SK-N-SH (cell line): ENCODE measurements around the gene PCDHGB1. TPM values are rescaled to one million over a fixed set of nuclear protein-coding genes. Genes with fewer than 3 reads are reported as not detected.

Experiments
- CTCF ChIA-PET: fragments of 300-600, 350-600 bp; formaldehyde crosslinking; extraction: SDS; loops from one replicate; lab custom pipeline; 2021; lab: Yijun Ruan, JAX
- POLR2A ChIA-PET: fragments of 350-600 bp; sonication (Branson Sonifier 250); formaldehyde crosslinking; extraction: SDS; loops from one replicate; lab custom pipeline; 2020; ENCODE audit warnings: antibody characterized with exemption, inconsistent platforms; lab: Yijun Ruan, JAX
- DNase-seq: peaks from one replicate; pipeline ENCODE4 v3.0.0; 2012
- H2AFZ ChIP-seq: fragments of 200-600 bp; sonication (generic); 2 replicates; pipeline ENCODE4 v1.8.1; 2016; ENCODE audit warnings: antibody characterized with exemption, mild to moderate bottlenecking, low read depth
- H3F3A ChIP-seq: fragments of 200-600 bp; sonication (generic); replicated peaks from 2 replicates; pipeline ENCODE3; 2016; ENCODE audit warnings: antibody characterized with exemption, mild to moderate bottlenecking; ENCODE audit not compliant: insufficient read depth
- H3K27ac ChIP-seq, 2 experiments: fragments of 200-500 bp in 1 of 2; fragments of 200-600 bp in 1 of 2; sonication (Bioruptor generic) in 1 of 2; sonication (generic), shearing (Covaris generic) in 1 of 2; 2 replicates each; pipeline versions ENCODE4 v1.5.1 to v1.6.1; 2014 to 2016; ENCODE audit warnings: low read depth in 2 of 2, inconsistent platforms in 1 of 2, low read length in 1 of 2, mild to moderate bottlenecking in 1 of 2, mixed read lengths in 1 of 2
- H3K27me3 ChIP-seq: fragments of 200-600 bp; sonication (generic), shearing (Covaris generic); 2 replicates; pipeline ENCODE4 v1.6.1; 2016; ENCODE audit warnings: mixed run types; ENCODE audit not compliant: insufficient read depth
- H3K36me3 ChIP-seq, 2 experiments: fragments of 200-500 bp in 1 of 2; fragments of 200-600 bp in 1 of 2; sonication (Bioruptor generic) in 1 of 2; sonication (generic) in 1 of 2; replicated peaks in 1 of 2; 2 replicates each; pipeline versions ENCODE3 to v1.5.1; 2014 to 2016; ENCODE audit warnings: low read length in 1 of 2, mild to moderate bottlenecking in 1 of 2; ENCODE audit not compliant: insufficient read depth in 2 of 2, control insufficient read depth in 1 of 2
- H3K4me1 ChIP-seq, 2 experiments: fragments of 200-500 bp in 1 of 2; fragments of 200-600 bp in 1 of 2; sonication (Bioruptor generic) in 1 of 2; sonication (generic), shearing (Covaris generic) in 1 of 2; 2 replicates each; pipeline versions ENCODE4 v1.5.1 to v1.6.1; 2014 to 2016; ENCODE audit warnings: low read depth in 1 of 2, low read length in 1 of 2, mixed run types in 1 of 2; ENCODE audit not compliant: insufficient read depth in 2 of 2, control insufficient read depth in 1 of 2
- H3K4me2 ChIP-seq: fragments of 200-600 bp; sonication (generic), shearing (Covaris generic); 2 replicates; pipeline ENCODE4 v1.6.1; 2017; ENCODE audit warnings: mixed run types
- H3K4me3 ChIP-seq, 2 experiments: fragments of 200-500 bp in 1 of 2; fragments of 200-600 bp in 1 of 2; sonication (Bioruptor generic) in 1 of 2; sonication (generic), shearing (Covaris generic) in 1 of 2; 2 replicates each; pipeline versions ENCODE4 v1.5.1 to v1.8.1; 2014 to 2016; ENCODE audit warnings: low read depth in 2 of 2, inconsistent platforms in 1 of 2, low read length in 1 of 2, mild to moderate bottlenecking in 1 of 2, mixed read lengths in 1 of 2, moderate library complexity in 1 of 2
- H3K79me2 ChIP-seq: fragments of 200-600 bp; sonication (generic); 2 replicates; pipeline ENCODE4 v1.8.1; 2017; ENCODE audit warnings: mild to moderate bottlenecking; ENCODE audit not compliant: insufficient read depth
- H3K9ac ChIP-seq: fragments of 200-600 bp; sonication (generic); 2 replicates; pipeline ENCODE4 v1.6.1; 2017; ENCODE audit warnings: mixed run types
- H3K9me2 ChIP-seq: fragments of 200-600 bp; sonication (generic); 2 replicates; pipeline ENCODE4 v1.6.1; 2017; ENCODE audit warnings: mixed run types
- H3K9me3 ChIP-seq: fragments of 200-600 bp; sonication (generic); 2 replicates; pipeline ENCODE4 v1.6.1; 2017; ENCODE audit warnings: mixed run types, mild to moderate bottlenecking, moderate library complexity
- H4K20me1 ChIP-seq: fragments of 200-600 bp; sonication (generic); 2 replicates; pipeline ENCODE4 v1.6.1; 2017; ENCODE audit warnings: mild to moderate bottlenecking, mixed run types; ENCODE audit not compliant: insufficient read depth
- ELF1 ChIP-seq: IDR thresholded peaks from 2 replicates; pipeline ENCODE4 v1.4.0; 2012
- EZH2phosphoT487 ChIP-seq: fragments of 200-600 bp; sonication (generic); IDR thresholded peaks from 2 replicates; pipeline ENCODE4 v1.6.1; 2017; ENCODE audit warnings: low read depth, mixed run types, mild to moderate bottlenecking, antibody characterized with exemption, moderate library complexity, borderline replicate concordance
- FOXJ3 ChIP-seq: sonication (generic); formaldehyde crosslinking; IDR thresholded peaks from 2 replicates; pipeline ENCODE4 v1.5.1; 2020; ENCODE audit warnings: mild to moderate bottlenecking, missing genetic modification reagents
- GATA2 ChIP-seq: sonication (generic); formaldehyde crosslinking; IDR thresholded peaks from 2 replicates; pipeline ENCODE4 v1.5.0; 2020; ENCODE audit warnings: mild to moderate bottlenecking, missing genetic modification reagents
- JUND ChIP-seq: IDR thresholded peaks from 2 replicates; pipeline ENCODE4 v1.4.0; 2012
- NRF1 ChIP-seq: IDR thresholded peaks from 2 replicates; pipeline ENCODE4 v1.6.1; 2012; ENCODE audit warnings: low read depth, mild to moderate bottlenecking, low read length
- RCOR1 ChIP-seq: fragments of 150-350 bp; IDR thresholded peaks from 2 replicates; pipeline ENCODE4 v1.6.1; 2017; ENCODE audit warnings: antibody characterized with exemption, low read length
- SMC3 ChIP-seq: IDR thresholded peaks from 2 replicates; pipeline ENCODE4 v1.6.1; 2012; ENCODE audit warnings: low read depth, low read length, improper control_type of control experiment
- TEAD4 ChIP-seq: IDR thresholded peaks from 2 replicates; pipeline ENCODE4 v1.4.0; 2012; ENCODE audit warnings: mild to moderate bottlenecking, borderline replicate concordance; ENCODE audit not compliant: insufficient read depth
- YY1 ChIP-seq: IDR thresholded peaks from 2 replicates; pipeline ENCODE4 v1.4.0; 2012; ENCODE audit warnings: low read depth, mild to moderate bottlenecking
- WGBS: methylation state at CpG from one replicate; pipeline ENCODE4 v1.1.6; 2017; ENCODE audit warnings: low lambda C conversion rate; 5-methylcytosine and 5-hydroxymethylcytosine counted together
- polyA plus RNA-seq, 3 experiments: library from polyadenylated mRNA; depleted of rRNA; stranded (reverse); fragments of >200 nt; gene quantifications; 2 replicates each; pipeline ENCODE4 v1.2.3, GENCODE V29; 2012
- TF ChIP-seq, protein P1 (sequence below): fragments of 150-350 bp; IDR thresholded peaks from 2 replicates; pipeline ENCODE4 v1.6.1; 2017; ENCODE audit warnings: antibody characterized with exemption, low read length, low read depth, borderline replicate concordance
- TF ChIP-seq, protein P2 (sequence below): IDR thresholded peaks from 2 replicates; pipeline ENCODE4 v1.4.0; 2012; ENCODE audit warnings: low read depth
- TF ChIP-seq, protein P3 (sequence below): IDR thresholded peaks from 2 replicates; pipeline ENCODE4 v1.4.0; 2012; ENCODE audit warnings: low read depth, borderline replicate concordance
- TF ChIP-seq, protein P4 (sequence below): fragments of 150-350 bp; IDR thresholded peaks from 2 replicates; pipeline ENCODE4 v1.6.1; 2016; ENCODE audit warnings: mild to moderate bottlenecking, low read depth, low read length

PCDHGB1 gene
- polyA plus RNA-seq, 1 of the 3 experiments (the other 2 are of a cell fraction), result 0.77 TPM

DNA sequence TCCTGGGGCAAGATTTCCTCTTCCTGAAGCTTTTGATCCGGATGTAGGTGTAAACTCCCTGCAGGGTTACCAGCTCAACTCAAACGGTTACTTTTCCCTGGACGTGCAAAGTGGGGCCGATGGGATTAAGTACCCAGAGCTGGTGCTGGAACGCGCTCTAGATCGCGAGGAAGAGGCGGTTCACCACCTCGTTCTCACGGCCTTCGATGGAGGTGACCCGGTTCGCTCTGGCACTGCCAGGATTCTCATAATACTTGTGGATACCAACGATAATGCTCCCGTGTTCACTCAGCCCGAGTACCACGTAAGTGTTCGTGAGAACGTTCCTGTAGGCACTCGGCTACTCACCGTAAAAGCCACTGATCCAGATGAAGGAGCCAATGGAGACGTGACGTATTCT, 5.7 kb downstream of the PCDHGB1 start:
- Histone ChIP-seq H3K27me3 (no peaks in the 10 kb centered on the region), H3K27ac (no peak overlapping the region), H2AFZ (no peak overlapping the region), H3K4me2 (no peak overlapping the region), H3F3A (no peaks in the 10 kb centered on the region), H3K79me2 (no peaks in the 10 kb centered on the region), H3K36me3 (no peaks in the 10 kb centered on the region), H3K9me2 (no peaks in the 10 kb centered on the region), H3K4me1 (no peaks in the 10 kb centered on the region), H3K9ac (no peak overlapping the region), H4K20me1 (no peaks in the 10 kb centered on the region), H3K4me3 (no peak overlapping the region), H3K9me3 (no peaks in the 10 kb centered on the region; the same call in 1 of the 2 replicates)
- whole genome bisulfite sequencing, result 63% methylated on average over 17 of the region's 24 CpGs
- CTCF ChIA-PET, result interaction anchor here (0.6 to 1.7 kb wide), 10 partner anchors 8 to 211 kb away, joined by 3 to 8 read pairs (median 4); partner anchors contain the start of gene PCDHB6
- DNase-seq, result no peak
- POLR2A ChIA-PET, result no interaction called here
- TF ChIP-seq GATA2 (CRISPR knock-in tag), result no peak
- TF ChIP-seq, protein P1, sequence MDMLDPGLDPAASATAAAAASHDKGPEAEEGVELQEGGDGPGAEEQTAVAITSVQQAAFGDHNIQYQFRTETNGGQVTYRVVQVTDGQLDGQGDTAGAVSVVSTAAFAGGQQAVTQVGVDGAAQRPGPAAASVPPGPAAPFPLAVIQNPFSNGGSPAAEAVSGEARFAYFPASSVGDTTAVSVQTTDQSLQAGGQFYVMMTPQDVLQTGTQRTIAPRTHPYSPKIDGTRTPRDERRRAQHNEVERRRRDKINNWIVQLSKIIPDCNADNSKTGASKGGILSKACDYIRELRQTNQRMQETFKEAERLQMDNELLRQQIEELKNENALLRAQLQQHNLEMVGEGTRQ, result no peak
- TF ChIP-seq, protein P2, sequence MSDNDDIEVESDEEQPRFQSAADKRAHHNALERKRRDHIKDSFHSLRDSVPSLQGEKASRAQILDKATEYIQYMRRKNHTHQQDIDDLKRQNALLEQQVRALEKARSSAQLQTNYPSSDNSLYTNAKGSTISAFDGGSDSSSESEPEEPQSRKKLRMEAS, result no peak
- TF ChIP-seq RCOR1, result no peak
- no peak for TF ChIP-seq EZH2phosphoT487
- no peak for TF ChIP-seq SMC3
- TF ChIP-seq NRF1, result no peak
- TF ChIP-seq TEAD4, result no peak

DNA sequence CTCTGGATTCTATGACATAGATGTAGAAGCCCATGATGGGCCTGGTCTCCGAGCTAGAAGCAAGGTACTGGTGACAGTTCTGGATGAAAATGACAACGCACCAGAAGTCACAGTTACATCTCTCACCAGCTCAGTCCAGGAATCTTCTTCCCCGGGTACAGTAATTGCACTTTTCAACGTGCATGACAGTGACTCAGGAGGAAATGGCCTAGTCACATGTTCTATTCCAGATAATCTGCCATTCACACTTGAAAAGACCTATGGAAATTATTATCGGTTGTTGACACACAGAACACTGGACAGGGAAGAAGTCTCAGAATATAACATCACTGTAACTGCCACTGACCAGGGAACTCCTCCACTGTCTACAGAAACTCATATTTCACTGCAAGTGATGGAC, 6.2 kb downstream of the PCDHGB1 start:
- WGBS, result 40% methylated on average over 5 of the region's 5 CpGs

More for the DNA sequence above, 6.2 kb downstream of the PCDHGB1 start:
- H4K20me1 ChIP-seq, result no peaks in the 10 kb centered on the region
- no peaks in the 10 kb centered on the region for H3K27me3 ChIP-seq
- H2AFZ ChIP-seq, result no peak overlapping the region
- CTCF ChIA-PET, result interaction anchor here (0.6 to 1.7 kb wide), 6 partner anchors 9 to 211 kb away, joined by 3 to 8 read pairs (median 4); no protein-coding TSS in a partner anchor
- POLR2A ChIA-PET, result no interaction called here
- H3K4me1 ChIP-seq, result no peaks in the 10 kb centered on the region
- no peak overlapping the region for H3K4me2 ChIP-seq
- H3K9me2 ChIP-seq, result no peaks in the 10 kb centered on the region
- no peaks in the 10 kb centered on the region for H3K36me3 ChIP-seq
- H3F3A ChIP-seq, result no peaks in the 10 kb centered on the region
- no peaks in the 10 kb centered on the region for H3K9me3 ChIP-seq
- DNase-seq, result no peak
- no peak overlapping the region for H3K4me3 ChIP-seq
- H3K27ac ChIP-seq, result no peak overlapping the region
- no peaks in the 10 kb centered on the region for H3K79me2 ChIP-seq
- no peak overlapping the region for H3K9ac ChIP-seq
- TF ChIP-seq JUND (no peak), FOXJ3 (CRISPR knock-in tag) (no peak), ELF1 (no peak), YY1 (no peak), GATA2 (CRISPR knock-in tag) (no peak)
- TF ChIP-seq, protein P3, sequence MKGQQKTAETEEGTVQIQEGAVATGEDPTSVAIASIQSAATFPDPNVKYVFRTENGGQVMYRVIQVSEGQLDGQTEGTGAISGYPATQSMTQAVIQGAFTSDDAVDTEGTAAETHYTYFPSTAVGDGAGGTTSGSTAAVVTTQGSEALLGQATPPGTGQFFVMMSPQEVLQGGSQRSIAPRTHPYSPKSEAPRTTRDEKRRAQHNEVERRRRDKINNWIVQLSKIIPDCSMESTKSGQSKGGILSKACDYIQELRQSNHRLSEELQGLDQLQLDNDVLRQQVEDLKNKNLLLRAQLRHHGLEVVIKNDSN, result no peak
- TF ChIP-seq, protein P4, sequence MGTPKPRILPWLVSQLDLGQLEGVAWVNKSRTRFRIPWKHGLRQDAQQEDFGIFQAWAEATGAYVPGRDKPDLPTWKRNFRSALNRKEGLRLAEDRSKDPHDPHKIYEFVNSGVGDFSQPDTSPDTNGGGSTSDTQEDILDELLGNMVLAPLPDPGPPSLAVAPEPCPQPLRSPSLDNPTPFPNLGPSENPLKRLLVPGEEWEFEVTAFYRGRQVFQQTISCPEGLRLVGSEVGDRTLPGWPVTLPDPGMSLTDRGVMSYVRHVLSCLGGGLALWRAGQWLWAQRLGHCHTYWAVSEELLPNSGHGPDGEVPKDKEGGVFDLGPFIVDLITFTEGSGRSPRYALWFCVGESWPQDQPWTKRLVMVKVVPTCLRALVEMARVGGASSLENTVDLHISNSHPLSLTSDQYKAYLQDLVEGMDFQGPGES, result no peak
